ENCODE results near the gene BNIP3.

The BNIP3 gene

GRCh38 chr10:132020456-132020855 is 38.7 kb upstream of the BNIP3 start:
- Histone ChIP-seq H3K9ac (ENCODE audit: low read length) (no peak overlapping the region), H2AFZ (ENCODE audit: low read depth, low read length) (no peak overlapping the region), H3K27me3 (ENCODE audit: low read depth, low read length) (no peaks in the 10 kb centered on the region), H3K36me3 (replicated peaks; ENCODE audit: low read depth, low read length) (no peaks in the 10 kb centered on the region), H3K9me3 (ENCODE audit: insufficient read depth, low read length) (no peaks in the 10 kb centered on the region), H3K27ac (ENCODE audit: low read length) (no peak overlapping the region), H3K4me3 (ENCODE audit: low read length) (no peak overlapping the region), H4K20me1 (ENCODE audit: insufficient read depth, low read length) (no peaks in the 10 kb centered on the region), H3K4me1 (ENCODE audit: low read length) (no peaks in the 10 kb centered on the region), H3K79me2 (ENCODE audit: low read length) (no peaks in the 10 kb centered on the region), H3K4me2 (ENCODE audit: low read length) (no peak overlapping the region)
- TF ChIP-seq CTCF (IDR thresholded peaks at IDR 0.05; ENCODE audit: low read depth, low read length) (no peak), EZH2phosphoT487 (IDR thresholded peaks at IDR 0.05; ENCODE audit: low read depth) (no peak)

GRCh38 chr10:132019366-132019765 is 37.6 kb upstream of the BNIP3 start:
- Histone ChIP-seq H2AFZ (ENCODE audit: low read depth, low read length) (no peak overlapping the region), H3K4me3 (ENCODE audit: low read length) (no peak overlapping the region), H3K9ac (ENCODE audit: low read length) (no peak overlapping the region), H3K27ac (ENCODE audit: low read length) (no peak overlapping the region), H3K36me3 (replicated peaks; ENCODE audit: low read depth, low read length) (no peaks in the 10 kb centered on the region), H4K20me1 (ENCODE audit: insufficient read depth, low read length) (no peaks in the 10 kb centered on the region), H3K4me2 (ENCODE audit: low read length) (no peak overlapping the region), H3K9me3 (ENCODE audit: insufficient read depth, low read length) (no peaks in the 10 kb centered on the region), H3K4me1 (ENCODE audit: low read length) (no peaks in the 10 kb centered on the region), H3K79me2 (ENCODE audit: low read length) (no peaks in the 10 kb centered on the region), H3K27me3 (ENCODE audit: low read depth, low read length) (no peaks in the 10 kb centered on the region)
- no peak for TF ChIP-seq CTCF (IDR thresholded peaks at IDR 0.05; ENCODE audit: low read depth, low read length)
- TF ChIP-seq EZH2phosphoT487 (IDR thresholded peaks at IDR 0.05; ENCODE audit: low read depth) = no peak

GRCh38 chr10:132018446-132018845 is 36.7 kb upstream of the BNIP3 start:
- H3K9ac ChIP-seq (ENCODE audit: low read length) = no peak overlapping the region

GRCh38 chr10:132016514-132016913 is 34.8 kb upstream of the BNIP3 start:
- Histone ChIP-seq H3K9ac (ENCODE audit: low read length) (no peak overlapping the region), H3K79me2 (ENCODE audit: low read length) (no peaks in the 10 kb centered on the region), H3K4me2 (ENCODE audit: low read length) (no peak overlapping the region), H3K27ac (ENCODE audit: low read length) (no peak overlapping the region), H3K4me3 (ENCODE audit: low read length) (no peak overlapping the region), H3K36me3 (replicated peaks; ENCODE audit: low read depth, low read length) (no peaks in the 10 kb centered on the region), H3K9me3 (ENCODE audit: insufficient read depth, low read length) (no peaks in the 10 kb centered on the region), H2AFZ (ENCODE audit: low read depth, low read length) (no peak overlapping the region), H4K20me1 (ENCODE audit: insufficient read depth, low read length) (no peaks in the 10 kb centered on the region), H3K27me3 (ENCODE audit: low read depth, low read length) (no peaks in the 10 kb centered on the region), H3K4me1 (ENCODE audit: low read length) (no peaks in the 10 kb centered on the region)
- TF ChIP-seq CTCF (IDR thresholded peaks at IDR 0.05; ENCODE audit: low read depth, low read length) (no peak), EZH2phosphoT487 (IDR thresholded peaks at IDR 0.05; ENCODE audit: low read depth) (no peak)

More at GRCh38 chr10:132018446-132018845, 36.7 kb upstream of the BNIP3 start:
- Histone ChIP-seq H3K27ac (ENCODE audit: low read length) (no peak overlapping the region), H3K4me2 (ENCODE audit: low read length) (no peak overlapping the region), H3K27me3 (ENCODE audit: low read depth, low read length) (no peaks in the 10 kb centered on the region), H3K36me3 (replicated peaks; ENCODE audit: low read depth, low read length) (no peaks in the 10 kb centered on the region), H3K9me3 (ENCODE audit: insufficient read depth, low read length) (no peaks in the 10 kb centered on the region), H3K4me3 (ENCODE audit: low read length) (no peak overlapping the region), H2AFZ (ENCODE audit: low read depth, low read length) (no peak overlapping the region), H3K4me1 (ENCODE audit: low read length) (no peaks in the 10 kb centered on the region), H4K20me1 (ENCODE audit: insufficient read depth, low read length) (no peaks in the 10 kb centered on the region), H3K79me2 (ENCODE audit: low read length) (no peaks in the 10 kb centered on the region)
- no peak for TF ChIP-seq CTCF (IDR thresholded peaks at IDR 0.05; ENCODE audit: low read depth, low read length)
- TF ChIP-seq EZH2phosphoT487 (IDR thresholded peaks at IDR 0.05; ENCODE audit: low read depth) = no peak

Measured in OCI-LY3 (cell line).